ENCODE data around the gene MAP7D2. TPM values are rescaled to one million over a fixed set of nuclear protein-coding genes. Genes with fewer than 3 reads are reported as not detected.

MAP7D2 gene
- total and polyA plus RNA-seq, 9 donors = 0.12 to 1.7 (median 0.28) TPM

DNA sequence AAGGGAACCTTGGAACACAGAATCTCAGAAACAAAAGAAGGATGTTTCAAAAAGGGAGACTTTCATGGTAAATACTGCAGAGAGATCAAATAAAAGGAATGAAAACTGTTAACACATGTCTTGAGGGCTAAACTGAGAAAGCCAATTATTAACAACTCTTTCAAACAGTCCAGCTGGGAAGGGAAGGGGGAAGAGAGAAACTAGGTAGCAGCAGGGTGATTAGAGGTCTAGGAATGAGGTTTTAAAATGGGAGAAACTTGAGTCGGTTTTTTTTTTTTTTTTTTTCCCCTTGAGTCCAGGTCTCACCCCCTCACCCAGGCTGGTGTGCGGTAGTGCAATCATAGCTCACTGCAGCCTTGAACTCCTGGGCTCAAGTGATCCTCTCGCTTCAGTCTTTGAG is 130.2 kb downstream of the MAP7D2 start:
- H3K27ac ChIP-seq = no peak overlapping the region
- H3K27me3 ChIP-seq = no peaks in the 10 kb centered on the region
- intact Hi-C loops (cut with DNase I) = no loop called here
- H3K4me3 ChIP-seq = no peak overlapping the region
- H3K9me3 ChIP-seq = no peaks in the 10 kb centered on the region
- H3K36me3 ChIP-seq = no peaks in the 10 kb centered on the region
- WGBS, 3 donors = 69 to 75% (median 73%) methylated on average over 3 of the region's 3 CpGs
- DNase-seq = no peak
- H3K4me1 ChIP-seq (ENCODE audit: insufficient read depth) = peaks cover 2% of the 10 kb centered on the region
- TF ChIP-seq, protein P1, sequence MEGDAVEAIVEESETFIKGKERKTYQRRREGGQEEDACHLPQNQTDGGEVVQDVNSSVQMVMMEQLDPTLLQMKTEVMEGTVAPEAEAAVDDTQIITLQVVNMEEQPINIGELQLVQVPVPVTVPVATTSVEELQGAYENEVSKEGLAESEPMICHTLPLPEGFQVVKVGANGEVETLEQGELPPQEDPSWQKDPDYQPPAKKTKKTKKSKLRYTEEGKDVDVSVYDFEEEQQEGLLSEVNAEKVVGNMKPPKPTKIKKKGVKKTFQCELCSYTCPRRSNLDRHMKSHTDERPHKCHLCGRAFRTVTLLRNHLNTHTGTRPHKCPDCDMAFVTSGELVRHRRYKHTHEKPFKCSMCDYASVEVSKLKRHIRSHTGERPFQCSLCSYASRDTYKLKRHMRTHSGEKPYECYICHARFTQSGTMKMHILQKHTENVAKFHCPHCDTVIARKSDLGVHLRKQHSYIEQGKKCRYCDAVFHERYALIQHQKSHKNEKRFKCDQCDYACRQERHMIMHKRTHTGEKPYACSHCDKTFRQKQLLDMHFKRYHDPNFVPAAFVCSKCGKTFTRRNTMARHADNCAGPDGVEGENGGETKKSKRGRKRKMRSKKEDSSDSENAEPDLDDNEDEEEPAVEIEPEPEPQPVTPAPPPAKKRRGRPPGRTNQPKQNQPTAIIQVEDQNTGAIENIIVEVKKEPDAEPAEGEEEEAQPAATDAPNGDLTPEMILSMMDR (IDR thresholded peaks at IDR 0.05) = no peak
- TF ChIP-seq EP300 (IDR thresholded peaks at IDR 0.05) (no peak), POLR2A (IDR thresholded peaks at IDR 0.05) (no peak)

DNA sequence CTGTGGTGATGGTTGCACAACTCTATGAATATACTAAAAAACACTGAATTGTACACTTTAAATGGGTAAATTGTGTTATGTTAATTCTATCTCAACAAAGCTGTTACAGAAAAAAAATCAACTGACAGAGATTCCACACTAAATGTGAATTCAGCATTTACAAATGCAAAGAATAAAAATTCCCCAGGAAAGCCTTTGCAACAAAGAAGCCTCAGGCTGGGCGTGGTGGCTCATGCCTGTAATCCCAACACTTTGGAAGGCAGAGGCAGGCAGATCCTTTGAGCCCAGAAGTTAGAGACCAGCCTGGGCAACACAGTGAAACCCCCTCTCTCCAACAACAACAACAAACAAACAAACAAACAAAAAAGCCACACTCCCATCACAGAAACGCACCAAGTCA is 134.8 kb downstream of the MAP7D2 start:
- peaks cover 0 to 3% of the 10 kb centered on the region in 2 donors for H3K9me3 ChIP-seq
- H3K27me3 ChIP-seq = no peaks in the 10 kb centered on the region
- intact Hi-C loops (cut with DNase I) = no loop called here
- 72 to 75% (median 75%) methylated on average over 2 of the region's 2 CpGs for WGBS, 3 donors
- H3K4me3 ChIP-seq = no peak overlapping the region
- peaks cover 2% of the 10 kb centered on the region for H3K4me1 ChIP-seq (ENCODE audit: insufficient read depth)
- H3K27ac ChIP-seq = no peak overlapping the region
- H3K36me3 ChIP-seq = no peaks in the 10 kb centered on the region
- TF ChIP-seq POLR2A (IDR thresholded peaks at IDR 0.05) (no peak), EP300 (IDR thresholded peaks at IDR 0.05) (no peak)
- TF ChIP-seq, protein P1 (IDR thresholded peaks at IDR 0.05) = no peak
- DNase-seq = no peak

DNA sequence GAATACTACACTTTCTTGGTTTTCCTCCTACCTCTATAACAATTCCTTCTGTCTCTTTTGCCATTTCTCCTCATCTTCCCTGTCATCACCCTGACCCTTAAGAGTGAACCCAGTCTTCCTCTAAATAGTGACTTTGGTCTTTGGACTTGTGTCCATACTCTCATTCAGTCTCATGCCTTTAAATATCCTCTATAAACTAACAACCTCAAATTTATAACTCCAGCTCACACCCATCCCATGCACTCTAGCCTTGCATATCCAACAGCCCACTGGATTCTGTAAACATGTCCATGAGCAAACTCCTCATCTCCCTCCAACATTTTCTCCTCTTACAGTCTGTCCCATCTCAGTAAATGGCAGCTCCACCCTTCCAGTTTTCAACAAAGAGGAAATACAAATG is 140.9 kb downstream of the MAP7D2 start:
- Histone ChIP-seq H3K9me3 (peaks cover 0 to 3% of the 10 kb centered on the region in 2 donors), H3K4me1 (ENCODE audit: insufficient read depth) (no peaks in the 10 kb centered on the region), H3K27ac (no peak overlapping the region), H3K4me3 (no peak overlapping the region), H3K36me3 (no peaks in the 10 kb centered on the region), H3K27me3 (no peaks in the 10 kb centered on the region)
- no peak for DNase-seq
- intact Hi-C loops (cut with DNase I) = no loop called here
- TF ChIP-seq POLR2A (IDR thresholded peaks at IDR 0.05) = no peak
- no peak for TF ChIP-seq EP300 (IDR thresholded peaks at IDR 0.05)
- TF ChIP-seq, protein P1 (IDR thresholded peaks at IDR 0.05) = no peak

DNA sequence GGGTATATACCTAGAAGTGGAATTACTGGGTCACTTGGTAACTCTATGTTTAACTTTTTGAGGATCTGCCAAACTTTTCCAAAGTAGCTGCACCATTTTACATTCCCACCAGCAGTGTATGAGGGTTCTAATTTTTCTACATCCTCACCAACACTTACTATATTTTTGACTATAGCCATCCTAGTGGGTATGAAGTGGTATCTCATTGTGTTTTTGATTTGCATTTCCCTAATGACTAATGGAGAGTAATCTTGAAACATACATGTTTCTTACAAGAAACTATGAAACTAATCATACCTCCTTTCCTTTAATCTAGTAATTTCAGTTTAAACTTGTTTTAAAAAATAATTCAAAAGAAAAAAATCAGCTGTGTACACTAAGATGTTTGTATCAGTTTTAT is 143.7 kb downstream of the MAP7D2 start:
- TF ChIP-seq EP300 (IDR thresholded peaks at IDR 0.05) (no peak), POLR2A (IDR thresholded peaks at IDR 0.05) (no peak)
- TF ChIP-seq, protein P1 (IDR thresholded peaks at IDR 0.05) = no peak
- no peaks in the 10 kb centered on the region for H3K27me3 ChIP-seq

DNA sequence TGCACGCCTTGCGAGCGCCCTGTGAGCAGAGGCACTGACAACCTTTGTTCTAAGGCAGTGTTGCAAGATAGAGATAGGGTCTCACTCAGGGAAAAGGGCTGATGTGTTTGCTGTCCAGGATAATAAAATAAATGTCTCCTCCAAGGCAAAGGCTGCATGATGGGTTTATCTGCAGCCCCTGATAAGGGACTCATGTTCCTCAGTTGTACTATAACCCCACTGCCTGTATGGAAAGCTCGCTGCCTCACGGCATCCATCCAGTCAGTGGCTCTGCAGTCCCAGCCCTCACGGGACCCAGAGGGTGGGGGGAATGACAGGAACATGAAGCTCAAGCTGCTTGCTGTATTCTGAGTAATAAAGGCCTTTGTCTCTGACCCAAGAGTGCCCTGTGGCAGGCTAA is 148.4 kb downstream of the MAP7D2 start:
- intact Hi-C loops (cut with DNase I) = no loop called here
- Histone ChIP-seq H3K9me3 (no peaks in the 10 kb centered on the region), H3K4me3 (no peak overlapping the region), H3K4me1 (ENCODE audit: insufficient read depth) (no peaks in the 10 kb centered on the region), H3K27ac (no peak overlapping the region), H3K36me3 (no peaks in the 10 kb centered on the region), H3K27me3 (no peaks in the 10 kb centered on the region)
- no peak for DNase-seq
- TF ChIP-seq, protein P1 (IDR thresholded peaks at IDR 0.05) = no peak
- TF ChIP-seq EP300 (IDR thresholded peaks at IDR 0.05) = no peak
- no peak for TF ChIP-seq POLR2A (IDR thresholded peaks at IDR 0.05)
- WGBS, 3 donors = 81 to 90% (median 85%) methylated on average over 6 of the region's 6 CpGs

More for the DNA sequence above, 143.7 kb downstream of the MAP7D2 start:
- no peak for DNase-seq
- Histone ChIP-seq H3K36me3 (no peaks in the 10 kb centered on the region), H3K4me1 (ENCODE audit: insufficient read depth) (no peaks in the 10 kb centered on the region), H3K4me3 (no peak overlapping the region), H3K27ac (no peak overlapping the region), H3K9me3 (peaks cover 0 to under 1% of the 10 kb centered on the region in 2 donors)
- intact Hi-C loops (cut with DNase I) = no loop called here

All from ovary (tissue), 9 donors.